GM18868 (cell line): Measurements from ENCODE around the gene LZTR1.
"Not testable (repeated sequence)": the region's sequence is repeated elsewhere in the genome, so short reads cannot be mapped to it uniquely, and the experiment has no call there.

Experiments
- ATAC-seq: cut with Tn5 transposase; IDR thresholded peaks from one replicate; pipeline ENCODE4 v1.9.1; 2021; ENCODE audit warnings: mild to moderate bottlenecking, moderate library complexity; ENCODE audit not compliant: unreplicated experiment

The LZTR1 gene

DNA sequence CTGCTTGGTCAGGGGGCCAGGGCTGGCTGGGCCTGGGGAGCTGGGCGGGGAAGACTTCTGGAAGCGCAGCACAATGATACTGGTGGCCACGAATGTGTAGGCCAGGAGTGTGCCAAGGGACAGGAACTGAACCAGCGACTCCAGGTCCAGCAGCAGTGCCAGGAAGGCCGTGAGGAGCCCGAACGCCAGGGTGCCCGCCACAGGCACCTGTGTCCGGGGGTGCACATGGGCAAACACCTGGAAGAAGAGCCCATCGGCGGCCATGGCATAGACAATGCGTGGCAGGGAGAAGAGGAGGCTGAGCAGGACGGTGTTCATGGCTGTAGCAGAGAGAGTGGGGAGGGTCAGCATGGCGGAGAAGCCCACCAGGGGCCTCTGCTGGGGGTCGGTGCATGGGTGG is 47.9 kb downstream of the LZTR1 start:
- no peak for ATAC-seq

DNA sequence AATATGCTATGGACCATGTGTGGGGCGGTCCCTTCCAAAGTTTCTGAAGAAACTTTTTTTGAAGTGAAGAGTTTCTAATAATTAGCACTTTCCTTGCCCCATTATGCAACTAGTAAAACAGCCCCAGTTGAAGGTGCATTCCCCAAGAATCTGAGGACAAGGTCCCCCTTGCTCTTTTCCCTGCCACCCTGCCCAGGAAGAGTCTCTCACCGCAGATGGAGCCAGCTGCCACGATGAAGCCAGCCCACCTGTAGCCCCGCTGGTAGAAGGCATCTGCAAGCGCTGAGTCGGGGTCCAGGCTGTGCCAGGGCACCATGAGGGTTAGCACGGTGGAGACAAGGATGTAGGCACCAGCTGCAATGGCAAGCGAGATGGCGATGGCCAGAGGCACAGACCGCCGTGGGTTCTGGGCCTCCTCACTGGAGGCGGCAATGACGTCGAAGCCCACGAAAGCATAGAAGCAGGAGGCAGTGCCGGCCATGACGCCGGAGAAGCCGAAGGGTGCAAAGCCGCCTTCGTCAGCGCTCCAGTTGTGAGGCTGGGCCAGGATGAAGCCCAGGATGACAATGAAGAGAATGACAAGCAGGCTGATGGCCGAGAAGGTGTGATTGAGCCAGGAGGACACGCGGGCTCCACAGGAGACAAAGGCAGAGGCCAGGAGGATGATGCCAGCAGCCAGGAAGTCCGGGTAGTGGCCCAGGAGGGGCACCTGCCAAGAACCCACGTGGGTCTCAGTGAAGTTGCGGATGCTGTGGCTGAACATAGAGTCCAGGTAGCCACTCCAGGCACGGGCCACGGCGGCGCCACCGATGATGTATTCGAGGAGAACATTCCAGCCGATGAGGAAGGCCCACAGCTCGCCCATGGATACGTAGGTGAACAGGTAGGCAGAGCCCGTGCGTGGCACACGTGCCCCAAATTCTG is 48.8 kb downstream of the LZTR1 start:
- ATAC-seq = no peak

GRCh38 chr22:21031545-21032036 is 49.5 kb downstream of the LZTR1 start:
- no peak for ATAC-seq

- ATAC-seq = no peak
Observed at GRCh38 chr22:21032037-21032867, 50.2 kb downstream of the LZTR1 start, which contains the start of gene SLC7A4. TSS of gene SLC7A4 (minus strand) at chr22:21032561. CDS start at chr22:21031812, 749 bp downstream.

DNA sequence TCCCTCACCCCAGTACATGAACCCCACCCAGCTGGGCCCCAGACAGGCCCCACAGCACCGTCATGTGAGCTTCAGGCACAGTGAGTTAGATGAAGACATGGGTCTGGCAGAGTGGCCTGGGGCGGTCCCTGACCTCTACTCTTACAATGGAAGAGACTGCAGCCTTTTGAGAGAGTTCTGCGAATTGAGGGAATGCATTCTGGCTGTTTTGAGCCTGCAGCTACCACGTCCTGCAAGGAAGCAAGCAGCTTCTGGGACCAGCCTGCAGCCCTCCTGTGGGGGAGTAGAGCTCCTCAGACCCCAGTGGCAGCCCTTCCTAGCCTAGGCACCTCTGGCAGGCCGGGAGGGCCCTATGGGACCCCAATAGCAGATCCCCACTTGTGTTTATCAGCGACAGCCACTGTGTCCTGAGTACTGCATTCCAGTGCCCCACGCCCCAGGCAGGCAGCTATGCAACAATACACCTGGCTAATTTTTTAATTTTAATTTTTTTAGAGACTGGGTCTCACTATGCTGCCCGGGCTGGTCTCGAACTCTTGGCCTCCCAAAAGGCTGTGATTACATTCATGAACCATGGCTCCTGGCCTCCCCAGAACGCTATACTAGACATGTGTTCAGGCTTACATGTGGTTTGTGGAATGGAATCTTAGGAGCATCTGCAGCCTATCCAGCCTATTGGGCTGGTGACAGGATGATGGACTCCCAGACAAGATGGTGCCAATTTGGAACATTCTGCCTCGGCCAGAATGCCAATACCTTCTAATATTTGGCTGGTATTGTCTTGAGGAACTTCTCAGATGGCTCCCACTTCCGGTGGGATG is 51.0 kb downstream of the LZTR1 start:
- ATAC-seq = no peak

DNA sequence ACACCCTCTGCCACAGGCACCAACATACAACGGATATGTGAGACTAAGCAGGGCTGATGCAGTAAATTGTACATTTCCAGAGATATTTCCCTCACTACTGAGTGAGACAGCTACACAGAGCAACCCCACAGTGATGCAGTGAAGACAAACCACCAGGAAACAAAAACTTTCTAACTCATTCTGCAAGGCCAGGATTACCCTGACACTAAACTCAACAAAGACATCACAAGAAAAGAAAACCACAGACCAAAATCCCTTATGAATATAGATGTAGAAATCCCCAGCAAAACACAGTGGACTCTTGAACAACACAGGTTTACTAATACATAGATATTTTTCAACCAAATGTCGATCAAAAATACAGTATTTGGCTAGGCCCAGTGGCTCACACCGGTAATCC is 51.8 kb downstream of the LZTR1 start:
- no peak for ATAC-seq

- no peak for ATAC-seq
Observed at GRCh38 chr22:21034989-21035388, 52.9 kb downstream of the LZTR1 start.

DNA sequence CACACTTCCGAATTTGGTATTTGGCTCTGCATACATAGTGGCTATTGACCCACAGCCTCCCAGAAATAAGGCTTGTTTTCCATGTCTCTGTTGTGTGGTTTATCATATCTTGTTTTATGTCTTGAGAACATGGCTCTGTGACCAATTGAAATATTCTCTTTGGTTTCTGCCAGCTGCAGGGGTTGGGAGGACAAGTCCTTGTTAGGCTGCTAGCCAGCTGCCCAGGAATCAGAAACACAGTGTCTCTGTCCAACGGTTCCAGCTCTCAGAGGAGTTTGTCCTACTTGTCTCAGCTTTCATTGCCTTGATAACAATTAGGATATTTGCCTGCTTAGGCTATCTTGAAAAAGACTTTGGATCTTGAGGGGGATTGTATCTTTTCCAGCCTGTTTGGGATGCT is 56.3 kb downstream of the LZTR1 start:
- ATAC-seq = no peak

- not testable (repeated sequence) for ATAC-seq
Observed at GRCh38 chr22:21039158-21039557, 57.1 kb downstream of the LZTR1 start.

GRCh38 chr22:21041937-21042336 is 59.8 kb downstream of the LZTR1 start:
- no peak for ATAC-seq

DNA sequence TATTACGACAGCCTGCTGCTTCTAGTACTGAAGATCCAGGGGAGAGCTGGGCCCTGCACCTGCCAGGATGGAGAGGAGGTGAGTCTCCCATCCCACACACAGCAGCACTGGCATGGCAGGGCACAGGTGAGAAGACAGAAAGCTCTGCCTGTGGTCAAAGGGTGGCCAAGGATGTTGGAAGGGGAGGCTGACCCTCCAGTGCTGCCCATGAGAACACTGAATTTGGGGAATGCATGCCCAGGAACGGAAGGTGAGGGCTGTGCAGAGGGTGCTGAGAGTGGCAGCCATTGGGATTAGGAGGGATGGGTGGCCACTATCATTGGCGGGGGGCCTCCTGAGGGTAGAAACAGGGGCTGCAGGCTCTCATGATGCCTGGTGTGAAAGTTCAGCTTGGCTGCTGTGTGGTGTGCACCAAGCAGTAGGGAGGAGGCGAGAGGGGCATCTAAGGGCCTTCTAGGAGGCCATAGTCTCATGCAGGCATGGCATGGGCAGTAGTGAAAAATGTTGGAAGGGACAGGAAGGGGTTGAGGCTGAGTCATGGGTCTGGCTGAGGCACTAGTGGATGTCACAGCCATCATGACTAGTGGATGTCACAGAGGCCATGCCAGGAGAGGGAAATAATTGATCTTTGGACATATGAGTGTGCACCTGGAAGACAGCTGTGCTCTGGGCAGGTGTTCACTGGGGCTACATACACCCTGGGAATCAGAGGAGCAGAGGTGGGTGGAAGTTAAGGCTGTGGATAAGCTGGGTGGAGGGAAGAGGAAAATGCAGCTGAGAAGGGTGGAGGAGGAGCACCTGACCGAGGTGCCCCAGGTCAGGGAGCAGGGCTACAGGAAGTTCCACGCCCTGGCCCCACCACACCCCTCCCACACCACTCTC is 61.1 kb downstream of the LZTR1 start:
- no peak for ATAC-seq

DNA sequence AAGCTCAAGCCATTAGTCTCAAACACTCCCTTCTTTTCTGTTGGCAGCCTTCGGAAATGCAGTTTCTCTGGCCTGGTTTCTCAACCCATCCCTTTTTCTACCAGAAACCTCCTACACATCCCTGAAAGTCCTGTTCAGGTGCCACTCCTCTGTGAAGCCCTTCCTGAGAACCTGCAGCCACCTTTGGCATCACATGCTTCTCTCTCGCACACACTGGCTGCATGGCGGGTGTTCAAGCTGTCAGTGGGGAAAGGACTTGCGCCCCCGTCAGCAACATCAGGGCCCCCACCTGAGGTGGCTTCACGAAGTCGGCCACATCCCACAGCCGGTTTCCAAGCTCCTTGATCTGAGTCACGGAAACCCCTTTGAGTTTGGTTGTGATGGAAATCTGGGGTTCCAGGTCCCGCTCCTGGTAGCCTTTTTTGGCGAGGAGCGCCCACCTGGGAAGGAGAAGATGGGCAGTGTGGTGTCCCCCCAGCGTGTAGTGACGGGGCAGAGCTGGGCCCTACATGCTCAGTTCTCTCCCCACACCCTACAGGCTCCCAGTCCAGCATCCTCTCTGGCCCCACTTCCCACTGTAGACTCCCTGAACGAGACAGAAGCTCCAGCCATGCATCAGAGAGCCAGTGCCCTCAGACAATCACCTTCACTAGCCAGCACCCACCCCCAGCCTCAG is 61.9 kb downstream of the LZTR1 start:
- ATAC-seq = no peak

GRCh38 chr22:21044931-21045584 is 63.0 kb downstream of the LZTR1 start:
- ATAC-seq = no peak

- peak; percentile 85 for ATAC-seq
Observed at GRCh38 chr22:21045585-21046294, 63.6 kb downstream of the LZTR1 start, which contains the start of gene LRRC74B. TSS of gene LRRC74B (plus strand) at chr22:21045946. CDS start at chr22:21045987, 41 bp downstream.

- no peak for ATAC-seq
Observed at GRCh38 chr22:21047035-21047661, 65.1 kb downstream of the LZTR1 start.

DNA sequence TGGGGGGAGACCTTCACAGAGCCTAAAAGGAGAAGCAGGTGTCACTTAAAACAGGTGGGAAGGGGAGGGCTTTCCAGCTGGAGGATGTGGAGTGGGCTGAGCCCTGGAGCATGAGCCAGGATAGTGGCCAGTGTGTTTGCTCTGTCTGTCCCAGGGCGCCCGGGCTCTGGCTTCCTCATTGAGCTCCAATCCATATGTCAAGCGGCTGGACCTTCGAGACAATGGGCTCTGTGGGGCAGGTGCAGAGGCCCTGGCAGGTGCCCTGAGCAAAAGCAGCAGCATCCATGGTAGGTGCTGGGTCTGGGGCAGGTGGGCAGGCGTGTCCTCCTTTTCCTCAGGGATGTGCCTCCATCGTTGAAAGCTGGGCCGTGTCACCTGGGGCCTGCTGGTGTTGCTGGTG is 65.6 kb downstream of the LZTR1 start:
- no peak for ATAC-seq

DNA sequence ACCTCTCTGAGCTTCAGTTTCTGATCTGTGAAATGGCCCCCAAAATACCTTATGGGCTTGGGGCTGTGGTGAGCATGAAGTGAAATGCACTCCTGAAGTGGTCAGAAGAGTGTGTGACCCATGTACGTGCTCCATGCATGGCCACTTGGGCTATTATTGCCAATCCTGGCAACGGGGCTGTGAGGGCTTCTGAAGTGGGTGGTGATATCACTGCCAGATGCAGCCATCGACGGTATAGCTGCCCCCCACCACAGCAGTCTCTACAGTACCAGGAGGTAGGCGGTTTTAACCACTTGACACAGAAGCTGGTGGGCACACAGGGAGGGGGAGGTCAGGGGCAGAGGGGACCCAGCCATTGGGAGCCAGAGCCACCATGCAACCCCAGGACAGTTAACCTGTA is 66.4 kb downstream of the LZTR1 start:
- not testable (repeated sequence) for ATAC-seq
